Left ventricle myocardium inferior (tissue), 1 donor: ENCODE results near the gene OR8G1. TPM values are rescaled to one million over a fixed set of nuclear protein-coding genes. Genes with fewer than 3 reads are reported as not detected.

Experiments used
- DNase-seq: peaks from one replicate; pipeline ENCODE4 v3.0.0-alpha.2; 2020
- H3K27ac ChIP-seq: fragments of 200-600 bp; replicated peaks from 2 replicates; pipeline ENCODE4 v1.8.0; 2021
- H3K27me3 ChIP-seq: fragments of 200-600 bp; 2 replicates; pipeline ENCODE4 v1.8.0; 2021; ENCODE audit warnings: low read depth
- H3K36me3 ChIP-seq: fragments of 200-600 bp; 2 replicates; pipeline ENCODE4 v1.8.0; 2021
- H3K4me1 ChIP-seq: fragments of 200-600 bp; 2 replicates; pipeline ENCODE4 v1.8.0; 2021
- H3K4me3 ChIP-seq: fragments of 200-600 bp; 2 replicates; pipeline ENCODE4 v1.8.0; 2021; ENCODE audit warnings: mild to moderate bottlenecking, moderate library complexity
- H3K9me3 ChIP-seq: fragments of 200-600 bp; replicated peaks from 2 replicates; pipeline ENCODE4 v1.8.0; 2021
- intact Hi-C: fragments of 100-400 bp; cut with micrococcal nuclease; formaldehyde crosslinking; loops from one replicate; pipeline ENCODE4 v1.11.0; 2022
- long read RNA-seq: library from polyadenylated mRNA; unstranded; transcript quantifications from one replicate; pipeline ENCODE4 v2.0.0, GENCODE V29; 2021
- total RNA-seq: library from RNA; stranded (reverse); fragmentation: NEBNext Ultra II Directional; extraction: Animal tissue kit (Norgen Biotek cat#: 25700); gene quantifications from one replicate; pipeline ENCODE4 v1.2.1, GENCODE V29; 2021
- TF ChIP-seq, protein P1 (sequence below): fragments of 200-600 bp; IDR thresholded peaks from 2 replicates; pipeline ENCODE4 v1.8.0; 2021; ENCODE audit warnings: antibody characterized with exemption, mild to moderate bottlenecking, borderline replicate concordance
- donor health status: DM: no; HTN: yes; CAD: no; lungs with severe emphysema.

Gene OR8G1, protein sequence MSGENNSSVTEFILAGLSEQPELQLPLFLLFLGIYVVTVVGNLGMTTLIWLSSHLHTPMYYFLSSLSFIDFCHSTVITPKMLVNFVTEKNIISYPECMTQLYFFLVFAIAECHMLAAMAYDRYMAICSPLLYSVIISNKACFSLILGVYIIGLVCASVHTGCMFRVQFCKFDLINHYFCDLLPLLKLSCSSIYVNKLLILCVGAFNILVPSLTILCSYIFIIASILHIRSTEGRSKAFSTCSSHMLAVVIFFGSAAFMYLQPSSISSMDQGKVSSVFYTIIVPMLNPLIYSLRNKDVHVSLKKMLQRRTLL
- not detected for total RNA-seq
- long read RNA-seq = 0 reads

DNA sequence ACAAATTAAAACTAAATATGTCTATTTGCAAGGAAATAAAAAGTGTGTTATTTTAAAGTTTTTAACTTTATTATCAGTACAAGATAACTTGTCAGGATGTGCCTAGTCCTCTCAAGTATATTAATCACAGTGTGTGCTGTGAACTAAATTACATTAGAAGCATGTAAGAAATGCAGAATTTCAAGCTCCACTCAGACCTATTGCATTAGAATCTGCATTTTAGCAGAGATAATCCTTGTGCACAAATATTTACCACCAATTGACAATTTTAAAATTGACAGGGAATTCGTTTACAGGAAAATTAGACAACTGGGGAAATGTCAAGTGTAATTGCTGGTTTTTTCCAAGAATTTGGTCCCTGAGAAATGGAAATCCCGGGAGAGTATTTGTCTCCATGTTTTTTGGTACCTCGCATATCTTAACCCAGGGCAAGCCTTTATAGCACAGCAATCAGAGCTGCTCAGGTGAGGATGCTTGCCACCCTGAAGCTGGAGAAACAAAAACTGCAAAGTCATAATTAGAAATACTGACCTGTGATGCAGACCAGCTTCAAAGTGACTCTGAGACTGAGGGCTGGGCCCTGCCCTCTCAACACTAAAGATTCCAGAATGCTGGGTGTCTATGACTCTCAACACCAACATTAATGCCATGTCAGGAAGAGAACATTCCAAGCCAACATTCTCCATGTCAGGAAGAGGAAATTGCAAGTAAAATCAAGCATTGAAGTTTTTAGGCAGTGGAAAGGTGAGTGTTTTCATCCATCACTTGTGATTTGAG is at the start of gene OR8G1:
Gene OR8G1, plus strand, starts transcription at position 475 of the 777 bp plus-strand sequence. CDS start 8,581 bp downstream, outside the sequence.
- TF ChIP-seq, protein P1, sequence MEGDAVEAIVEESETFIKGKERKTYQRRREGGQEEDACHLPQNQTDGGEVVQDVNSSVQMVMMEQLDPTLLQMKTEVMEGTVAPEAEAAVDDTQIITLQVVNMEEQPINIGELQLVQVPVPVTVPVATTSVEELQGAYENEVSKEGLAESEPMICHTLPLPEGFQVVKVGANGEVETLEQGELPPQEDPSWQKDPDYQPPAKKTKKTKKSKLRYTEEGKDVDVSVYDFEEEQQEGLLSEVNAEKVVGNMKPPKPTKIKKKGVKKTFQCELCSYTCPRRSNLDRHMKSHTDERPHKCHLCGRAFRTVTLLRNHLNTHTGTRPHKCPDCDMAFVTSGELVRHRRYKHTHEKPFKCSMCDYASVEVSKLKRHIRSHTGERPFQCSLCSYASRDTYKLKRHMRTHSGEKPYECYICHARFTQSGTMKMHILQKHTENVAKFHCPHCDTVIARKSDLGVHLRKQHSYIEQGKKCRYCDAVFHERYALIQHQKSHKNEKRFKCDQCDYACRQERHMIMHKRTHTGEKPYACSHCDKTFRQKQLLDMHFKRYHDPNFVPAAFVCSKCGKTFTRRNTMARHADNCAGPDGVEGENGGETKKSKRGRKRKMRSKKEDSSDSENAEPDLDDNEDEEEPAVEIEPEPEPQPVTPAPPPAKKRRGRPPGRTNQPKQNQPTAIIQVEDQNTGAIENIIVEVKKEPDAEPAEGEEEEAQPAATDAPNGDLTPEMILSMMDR = no peak
- intact Hi-C loops = no loop called here
- H3K27me3 ChIP-seq = no peaks in the 10 kb centered on the region
- DNase-seq = no peak
- no peak within 1 kb of the TSS for H3K4me3 ChIP-seq
- no peaks in the 10 kb centered on the region for H3K9me3 ChIP-seq
- H3K27ac ChIP-seq = no peak within 1 kb of the TSS
- no peaks in the 10 kb centered on the region for H3K36me3 ChIP-seq
- no peaks in the 10 kb centered on the region for H3K4me1 ChIP-seq

DNA sequence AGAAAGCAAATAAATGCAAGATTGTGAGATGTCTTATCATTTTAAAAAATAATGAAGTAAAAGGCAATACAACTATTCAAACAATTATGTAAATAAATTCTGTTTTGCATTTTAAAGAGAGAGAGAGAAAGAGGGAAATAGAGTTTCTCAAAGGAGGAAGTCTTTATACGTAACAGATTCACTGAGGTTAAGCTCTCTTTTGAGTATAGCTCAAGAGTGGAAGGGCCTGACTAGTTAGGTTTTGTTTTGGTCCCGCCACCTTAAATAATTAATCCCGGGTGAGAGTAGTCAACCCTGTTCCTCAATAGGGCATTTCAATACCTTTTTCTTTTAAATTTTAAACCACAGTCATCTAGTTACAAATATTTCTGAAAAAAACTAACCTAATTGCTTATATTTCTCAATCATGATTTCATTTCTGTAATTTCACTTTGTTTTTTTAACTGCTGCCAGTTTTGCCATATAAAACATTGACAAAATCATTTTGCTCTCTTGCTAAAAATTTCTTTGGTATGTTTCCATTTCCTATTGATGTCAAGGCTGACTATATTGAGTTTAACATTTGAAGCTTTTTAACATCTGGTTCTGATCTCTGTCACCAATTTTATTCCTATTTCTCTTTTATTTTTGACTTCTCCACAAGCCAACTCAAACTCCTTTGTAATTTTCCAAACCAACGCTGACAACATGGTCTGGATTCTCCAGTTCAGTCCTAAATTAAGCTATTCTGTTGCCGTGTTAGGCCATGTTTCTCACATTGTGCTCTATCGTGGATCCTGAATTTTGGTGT is 47.5 kb upstream of the OR8G1 start:
- intact Hi-C loops = no loop called here
- Histone ChIP-seq H3K4me1 (no peaks in the 10 kb centered on the region), H3K36me3 (no peaks in the 10 kb centered on the region), H3K9me3 (no peaks in the 10 kb centered on the region), H3K27ac (no peak overlapping the region), H3K27me3 (no peaks in the 10 kb centered on the region), H3K4me3 (no peak overlapping the region)
- TF ChIP-seq, protein P1 = no peak
- no peak for DNase-seq

DNA sequence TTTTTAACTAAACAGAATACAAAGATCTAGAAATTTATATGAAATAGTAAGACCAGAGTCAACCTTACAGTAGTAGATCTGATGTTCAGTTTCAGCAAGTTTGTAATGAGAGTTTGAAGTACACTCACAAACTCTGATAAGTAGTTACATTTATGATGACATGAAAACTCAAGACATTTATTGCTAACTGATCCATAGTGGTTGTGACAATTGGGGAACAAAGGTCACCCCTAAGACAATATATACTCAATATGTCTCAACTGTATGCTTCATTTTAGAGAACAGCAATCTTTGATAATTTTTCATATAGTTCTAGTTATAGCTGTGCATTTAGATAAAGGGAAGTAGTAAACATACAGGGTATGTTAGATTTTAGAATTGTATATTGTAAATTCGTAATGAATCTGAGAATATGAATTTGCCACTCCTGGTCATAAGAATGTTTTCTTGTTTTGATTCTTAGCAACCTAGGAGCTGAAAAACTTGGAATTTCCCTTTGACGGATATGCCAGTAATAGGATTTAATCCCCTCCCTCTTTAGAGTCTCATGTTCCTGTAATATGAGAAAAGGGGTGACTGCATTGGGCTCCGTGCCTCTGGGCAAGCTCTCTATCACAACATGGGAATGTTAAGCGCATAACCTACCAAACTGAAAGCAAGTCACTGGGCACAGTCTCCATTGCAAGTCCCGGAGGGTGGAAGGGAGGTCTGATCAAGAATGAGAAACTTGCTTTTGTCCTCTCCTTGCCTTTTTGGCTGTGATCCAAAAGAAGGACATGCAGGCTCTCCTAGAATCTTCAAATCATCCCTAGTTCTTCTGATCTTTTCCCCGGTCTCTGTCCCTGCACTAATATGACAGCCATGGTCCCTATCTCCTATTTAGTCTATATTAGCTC is 46.4 kb upstream of the OR8G1 start:
- Histone ChIP-seq H3K36me3 (no peaks in the 10 kb centered on the region), H3K9me3 (no peaks in the 10 kb centered on the region), H3K4me1 (no peaks in the 10 kb centered on the region), H3K27ac (no peak overlapping the region), H3K4me3 (no peak overlapping the region), H3K27me3 (no peaks in the 10 kb centered on the region)
- no peak for DNase-seq
- TF ChIP-seq, protein P1 = no peak
- intact Hi-C loops = no loop called here

DNA sequence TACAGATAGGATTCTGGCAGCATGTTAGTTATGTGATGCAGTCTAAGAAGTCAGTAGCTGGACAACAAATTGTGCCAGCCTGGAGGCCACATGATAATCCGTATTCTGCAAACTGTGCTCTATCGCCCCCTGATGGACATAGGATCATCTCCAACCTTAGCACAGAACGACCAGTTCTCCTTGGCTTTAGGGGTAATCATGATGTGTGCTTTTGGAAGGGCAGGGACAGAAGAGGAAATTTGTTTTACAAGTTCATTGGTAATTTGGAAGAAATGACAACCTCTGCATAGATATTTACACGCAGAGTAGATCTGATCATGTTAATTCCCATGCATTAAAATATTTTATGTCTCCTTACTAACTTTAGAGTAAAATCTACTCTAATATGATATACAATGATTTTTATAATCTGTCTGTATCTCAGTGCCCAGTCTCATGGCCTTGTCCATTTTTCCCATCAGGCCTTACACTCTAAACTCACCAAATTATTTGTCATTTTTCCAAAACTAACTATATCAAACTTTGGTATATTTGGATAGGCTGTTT is 45.6 kb upstream of the OR8G1 start:
- H3K27ac ChIP-seq = no peak overlapping the region
- TF ChIP-seq, protein P1 = peak; percentile 50
- intact Hi-C loops = no loop called here
- no peaks in the 10 kb centered on the region for H3K4me1 ChIP-seq
- H3K9me3 ChIP-seq = no peaks in the 10 kb centered on the region
- no peaks in the 10 kb centered on the region for H3K27me3 ChIP-seq
- no peak for DNase-seq
- no peak overlapping the region for H3K4me3 ChIP-seq
- H3K36me3 ChIP-seq = no peaks in the 10 kb centered on the region
